Panc1 (cell line): ENCODE results near the gene HAUS6. TPM values are rescaled to one million over a fixed set of nuclear protein-coding genes. Genes with fewer than 3 reads are reported as not detected.
"Not testable (repeated sequence)": the region's sequence is repeated elsewhere in the genome, so short reads cannot be mapped to it uniquely, and the experiment has no call there.

ENCODE experiments used
- ATAC-seq: fragments of 200-7000 bp; cut with Tn5 transposase; 2 replicates; pipeline ENCODE4 v1.9.1; 2020; ENCODE audit warnings: mild to moderate bottlenecking, moderate library complexity
- BruUV-seq: library from RNA; stranded (reverse); fragments of 400-500 nt; replicated peaks from 2 replicates; lab custom pipeline; 2021; lab: Mats Ljungman, UMichigan
- CTCF ChIA-PET: fragments of 300-600 bp; sonication (Branson Sonifier 250); formaldehyde crosslinking; loops from one replicate; lab custom pipeline; 2022; ENCODE audit warnings: antibody characterized with exemption; lab: Charles Lee
- POLR2A ChIA-PET: fragments of 300-600 bp; sonication (Branson Sonifier 250); formaldehyde crosslinking; loops from one replicate; lab custom pipeline; 2022; ENCODE audit warnings: antibody characterized with exemption; lab: Charles Lee
- DNase-seq: peaks from one replicate; pipeline ENCODE4 v3.0.0-alpha.2; 2010; ENCODE audit warnings: low read depth, low spot score
- H3K27ac ChIP-seq: 2 replicates; pipeline ENCODE4 v1.5.1; 2011; ENCODE audit warnings: mild to moderate bottlenecking, low read length, inconsistent platforms
- H3K27me3 ChIP-seq: fragments of 200-500 bp; sonication (Bioruptor generic); 2 replicates; pipeline ENCODE4 v1.6.0; 2014; ENCODE audit warnings: low read length, inconsistent platforms; ENCODE audit not compliant: control insufficient read depth, insufficient read depth
- H3K36me3 ChIP-seq: fragments of 200-500 bp; sonication (Bioruptor generic); 2 replicates; pipeline ENCODE4 v1.5.1; 2014; ENCODE audit warnings: inconsistent platforms, mild to moderate bottlenecking, low read length, moderate library complexity; ENCODE audit not compliant: control insufficient read depth, insufficient read depth
- H3K4me1 ChIP-seq: 2 replicates; pipeline ENCODE4 v1.5.1; 2011; ENCODE audit warnings: inconsistent platforms, mild to moderate bottlenecking, low read length, moderate library complexity; ENCODE audit not compliant: control insufficient read depth, insufficient read depth
- H3K4me3 ChIP-seq, 2 experiments: 2 replicates each; pipeline ENCODE4 v1.5.1; 2011 to 2012; ENCODE audit warnings: low read depth in 2 of 2, low read length in 2 of 2, mild to moderate bottlenecking in 2 of 2, inconsistent platforms in 1 of 2, moderate library complexity in 1 of 2
- H3K9me3 ChIP-seq: fragments of 200-500 bp; sonication (Bioruptor generic); 2 replicates; pipeline ENCODE4 v1.5.1; 2014; ENCODE audit warnings: low read depth, mild to moderate bottlenecking, inconsistent platforms, low read length, moderate library complexity; ENCODE audit not compliant: control insufficient read depth, insufficient read depth
- POLR2AphosphoS5 ChIP-seq: IDR thresholded peaks from 2 replicates; pipeline ENCODE4 v1.6.1; 2012; ENCODE audit warnings: mild to moderate bottlenecking, low read depth, low read length, moderate library complexity
- SIN3A ChIP-seq: IDR thresholded peaks from 2 replicates; pipeline ENCODE4 v1.6.1; 2012; ENCODE audit warnings: low read depth, mild to moderate bottlenecking, low read length, moderate library complexity, borderline replicate concordance; ENCODE audit not compliant: insufficient read depth
- TCF7L2 ChIP-seq: IDR thresholded peaks from 2 replicates; pipeline ENCODE4 v1.6.1; 2011; ENCODE audit warnings: mild to moderate bottlenecking, low read depth, low read length, inconsistent platforms
- in situ Hi-C: cut with HindIII; loops from 2 replicates; pipeline ENCODE4 v1.10.0; 2016; ENCODE audit warnings: low sequenced_read_pairs, low pct_unique_long_range_greater_than_20kb
- intact Hi-C: fragments of 100-400 bp; cut with micrococcal nuclease; formaldehyde crosslinking; loops from one replicate; pipeline ENCODE4 v1.10.0; 2022; ENCODE audit not compliant: unreplicated experiment
- total RNA-seq: library from RNA; stranded (reverse); gene quantifications from one replicate; pipeline ENCODE4 v1.2.1, GENCODE V29; 2021; ENCODE audit not compliant: unreplicated experiment
- TF ChIP-seq, protein P1 (sequence below), 2 experiments: IDR thresholded peaks; 2 replicates each; pipeline ENCODE4 v1.6.1; 2011 to 2012; ENCODE audit warnings: low read depth in 2 of 2, control low read depth in 1 of 2, low read length in 1 of 2, mild to moderate bottlenecking in 1 of 2, moderate library complexity in 1 of 2; ENCODE audit not compliant: insufficient read depth in 1 of 2
- TF ChIP-seq, protein P2 (sequence below): fragments of 450-650 bp; IDR thresholded peaks from 2 replicates; pipeline ENCODE4 v1.5.1; 2017; ENCODE audit warnings: mild to moderate bottlenecking

HAUS6 gene
- total RNA-seq, 1 experiment from 2014 or later, result 9.3 TPM

DNA sequence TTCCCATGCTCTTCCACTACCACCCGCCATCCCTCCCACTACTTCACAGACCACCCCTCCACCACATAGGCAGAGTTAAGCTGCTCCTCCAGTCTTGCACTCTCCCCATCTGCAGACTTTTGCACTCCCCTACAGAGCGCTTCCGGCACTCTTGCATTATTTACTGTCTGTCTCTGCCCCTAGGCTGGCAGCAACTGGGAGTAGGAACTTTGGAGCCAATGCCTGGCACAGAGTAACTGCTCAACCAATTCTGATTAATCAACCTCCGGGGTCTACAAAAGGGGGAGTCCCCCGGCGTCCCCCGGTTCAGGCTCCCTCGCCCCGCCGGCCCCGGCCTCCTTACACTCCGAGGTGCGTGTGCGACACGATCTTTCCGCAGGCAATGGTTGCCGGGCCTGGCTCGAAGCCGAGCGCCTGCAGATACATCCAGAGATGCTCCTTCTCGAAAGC is 498 bp downstream of the HAUS6 start:
- no peak for TF ChIP-seq POLR2AphosphoS5
- TF ChIP-seq TCF7L2, result no peak
- TF ChIP-seq SIN3A, result no peak
- TF ChIP-seq, protein P1, sequence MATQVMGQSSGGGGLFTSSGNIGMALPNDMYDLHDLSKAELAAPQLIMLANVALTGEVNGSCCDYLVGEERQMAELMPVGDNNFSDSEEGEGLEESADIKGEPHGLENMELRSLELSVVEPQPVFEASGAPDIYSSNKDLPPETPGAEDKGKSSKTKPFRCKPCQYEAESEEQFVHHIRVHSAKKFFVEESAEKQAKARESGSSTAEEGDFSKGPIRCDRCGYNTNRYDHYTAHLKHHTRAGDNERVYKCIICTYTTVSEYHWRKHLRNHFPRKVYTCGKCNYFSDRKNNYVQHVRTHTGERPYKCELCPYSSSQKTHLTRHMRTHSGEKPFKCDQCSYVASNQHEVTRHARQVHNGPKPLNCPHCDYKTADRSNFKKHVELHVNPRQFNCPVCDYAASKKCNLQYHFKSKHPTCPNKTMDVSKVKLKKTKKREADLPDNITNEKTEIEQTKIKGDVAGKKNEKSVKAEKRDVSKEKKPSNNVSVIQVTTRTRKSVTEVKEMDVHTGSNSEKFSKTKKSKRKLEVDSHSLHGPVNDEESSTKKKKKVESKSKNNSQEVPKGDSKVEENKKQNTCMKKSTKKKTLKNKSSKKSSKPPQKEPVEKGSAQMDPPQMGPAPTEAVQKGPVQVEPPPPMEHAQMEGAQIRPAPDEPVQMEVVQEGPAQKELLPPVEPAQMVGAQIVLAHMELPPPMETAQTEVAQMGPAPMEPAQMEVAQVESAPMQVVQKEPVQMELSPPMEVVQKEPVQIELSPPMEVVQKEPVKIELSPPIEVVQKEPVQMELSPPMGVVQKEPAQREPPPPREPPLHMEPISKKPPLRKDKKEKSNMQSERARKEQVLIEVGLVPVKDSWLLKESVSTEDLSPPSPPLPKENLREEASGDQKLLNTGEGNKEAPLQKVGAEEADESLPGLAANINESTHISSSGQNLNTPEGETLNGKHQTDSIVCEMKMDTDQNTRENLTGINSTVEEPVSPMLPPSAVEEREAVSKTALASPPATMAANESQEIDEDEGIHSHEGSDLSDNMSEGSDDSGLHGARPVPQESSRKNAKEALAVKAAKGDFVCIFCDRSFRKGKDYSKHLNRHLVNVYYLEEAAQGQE (IDR thresholded peaks at IDR 0.05; ENCODE audit: insufficient read depth in 1 of 2, low read depth in 2 of 2, low read length in 1 of 2), result no peak
- TF ChIP-seq, protein P2, sequence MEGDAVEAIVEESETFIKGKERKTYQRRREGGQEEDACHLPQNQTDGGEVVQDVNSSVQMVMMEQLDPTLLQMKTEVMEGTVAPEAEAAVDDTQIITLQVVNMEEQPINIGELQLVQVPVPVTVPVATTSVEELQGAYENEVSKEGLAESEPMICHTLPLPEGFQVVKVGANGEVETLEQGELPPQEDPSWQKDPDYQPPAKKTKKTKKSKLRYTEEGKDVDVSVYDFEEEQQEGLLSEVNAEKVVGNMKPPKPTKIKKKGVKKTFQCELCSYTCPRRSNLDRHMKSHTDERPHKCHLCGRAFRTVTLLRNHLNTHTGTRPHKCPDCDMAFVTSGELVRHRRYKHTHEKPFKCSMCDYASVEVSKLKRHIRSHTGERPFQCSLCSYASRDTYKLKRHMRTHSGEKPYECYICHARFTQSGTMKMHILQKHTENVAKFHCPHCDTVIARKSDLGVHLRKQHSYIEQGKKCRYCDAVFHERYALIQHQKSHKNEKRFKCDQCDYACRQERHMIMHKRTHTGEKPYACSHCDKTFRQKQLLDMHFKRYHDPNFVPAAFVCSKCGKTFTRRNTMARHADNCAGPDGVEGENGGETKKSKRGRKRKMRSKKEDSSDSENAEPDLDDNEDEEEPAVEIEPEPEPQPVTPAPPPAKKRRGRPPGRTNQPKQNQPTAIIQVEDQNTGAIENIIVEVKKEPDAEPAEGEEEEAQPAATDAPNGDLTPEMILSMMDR, result no peak
- DNase-seq (no peak), ATAC-seq (peak; percentile 5; the same call in 1 of the 2 replicates)
- in situ Hi-C loops (no loop called here), intact Hi-C loops (loop anchor here (10.0 kb wide), 1 partner anchor 73 kb away; no protein-coding TSS in a partner anchor)
- Histone ChIP-seq H3K27ac (peak overlapping the region; percentile 66), H3K4me3 (peak overlapping the region; percentile 65 to 79), H3K27me3 (no peaks in the 10 kb centered on the region), H3K9me3 (no peaks in the 10 kb centered on the region), H3K36me3 (peaks cover 4% of the 10 kb centered on the region; the same call in 1 of the 2 replicates), H3K4me1 (no peaks in the 10 kb centered on the region)
- no TSS peak for BruUV-seq
- POLR2A ChIA-PET, result no interaction called here
- CTCF ChIA-PET, result no interaction called here

DNA sequence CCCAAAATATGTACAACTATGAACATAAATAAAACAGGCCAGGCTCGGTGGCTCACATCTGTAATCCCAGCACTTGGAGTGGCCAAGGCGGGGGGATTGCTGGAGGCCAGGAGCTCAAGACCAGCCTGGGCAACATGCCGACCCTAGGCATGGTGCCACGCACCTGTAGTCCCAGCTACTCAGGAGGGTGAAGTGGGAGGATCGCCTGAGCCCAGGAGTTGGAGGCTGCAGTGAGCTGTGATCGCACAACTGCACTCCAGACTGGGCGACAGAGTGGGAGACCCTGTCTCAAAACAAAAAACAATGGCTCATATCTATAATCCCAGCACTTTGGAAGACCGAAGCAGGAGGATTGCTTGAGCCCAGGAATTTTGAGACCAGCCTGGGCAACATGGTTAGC is 1.5 kb downstream of the HAUS6 start:
- BruUV-seq, result no TSS peak
- no peak for DNase-seq
- no peaks in the 10 kb centered on the region for H3K9me3 ChIP-seq
- no peak overlapping the region for H3K27ac ChIP-seq
- ChIA-PET POLR2A (no interaction called here), CTCF (no interaction called here)
- ATAC-seq, result no peak
- H3K4me3 ChIP-seq, result peak overlapping the region; percentile 65 to 79
- peaks cover 4% of the 10 kb centered on the region; the same call in 1 of the 2 replicates for H3K36me3 ChIP-seq
- no peaks in the 10 kb centered on the region for H3K27me3 ChIP-seq
- H3K4me1 ChIP-seq, result no peaks in the 10 kb centered on the region
- intact Hi-C loops, result loop anchor here (10.0 kb wide), 1 partner anchor 74 kb away; no protein-coding TSS in a partner anchor
- in situ Hi-C loops, result no loop called here
- no peak for TF ChIP-seq SIN3A
- TF ChIP-seq, protein P2, result no peak
- TF ChIP-seq POLR2AphosphoS5, result no peak
- TF ChIP-seq, protein P1 (IDR thresholded peaks at IDR 0.05; ENCODE audit: insufficient read depth in 1 of 2, low read depth in 2 of 2, low read length in 1 of 2), result no peak
- TF ChIP-seq TCF7L2, result no peak

DNA sequence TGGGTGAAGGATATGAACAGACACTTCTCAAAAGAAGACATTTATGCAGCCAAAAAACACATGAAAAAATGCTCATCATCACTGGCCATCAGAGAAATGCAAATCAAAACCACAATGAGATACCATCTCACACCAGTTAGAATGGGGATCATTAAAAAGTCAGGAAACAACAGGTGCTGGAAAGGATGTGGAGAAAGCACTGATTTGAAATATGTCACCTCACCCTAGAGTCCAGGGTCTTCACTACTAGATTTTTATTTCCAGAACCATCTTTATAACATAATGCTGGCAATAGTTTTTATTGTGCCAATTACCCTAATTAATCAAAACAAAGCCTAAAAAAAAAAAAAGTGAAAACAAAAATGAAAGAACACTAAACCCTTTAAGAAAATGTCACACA is 5.3 kb downstream of the HAUS6 start:
- H3K4me1 ChIP-seq, H3K27ac ChIP-seq, CTCF ChIA-PET, H3K4me3 ChIP-seq, H3K27me3 ChIP-seq, DNase-seq, ATAC-seq, H3K9me3 ChIP-seq, in situ Hi-C loops, intact Hi-C loops, POLR2A ChIA-PET, H3K36me3 ChIP-seq, BruUV-seq: not testable (repeated sequence)
